Activated CD8-positive, alpha-beta T cell treated with anti-CD3 and anti-CD28 coated beads for 36 hours (primary cell): ENCODE data around the gene ZXDB. TPM values are rescaled to one million over a fixed set of nuclear protein-coding genes. Genes with fewer than 3 reads are reported as not detected.
"Not testable (repeated sequence)": the region's sequence is repeated elsewhere in the genome, so short reads cannot be mapped to it uniquely, and the experiment has no call there.

Source experiments
- ATAC-seq: fragments of 200-7000 bp; cut with Tn5 transposase; one replicate; pipeline ENCODE4 v1.10.0; 2021; ENCODE audit warnings: mild to moderate bottlenecking, moderate library complexity
- CTCF ChIA-PET: fragments of 350-600 bp; sonication (Branson Sonifier 250); formaldehyde crosslinking; loops from one replicate; lab custom pipeline; 2021; ENCODE audit warnings: antibody characterized with exemption; lab: Charles Lee
- POLR2A ChIA-PET: fragments of 350-600 bp; sonication (Branson Sonifier 250); formaldehyde crosslinking; loops from one replicate; lab custom pipeline; 2021; ENCODE audit warnings: antibody characterized with exemption; lab: Charles Lee
- DNase-seq: peaks from one replicate; pipeline ENCODE4 v3.0.0-alpha.2; 2020
- H3K27ac Mint-ChIP-seq: one replicate; pipeline ENCODE4 v1.8.0; 2021; ENCODE audit warnings: mild to moderate bottlenecking, mixed read lengths
- H3K27me3 Mint-ChIP-seq: one replicate; pipeline ENCODE4 v1.8.0; 2021; ENCODE audit warnings: mixed read lengths
- H3K36me3 Mint-ChIP-seq: one replicate; pipeline ENCODE4 v1.8.0; 2021; ENCODE audit warnings: low read depth, mixed read lengths
- H3K4me1 Mint-ChIP-seq: one replicate; pipeline ENCODE4 v1.8.0; 2021; ENCODE audit warnings: low read depth, mixed read lengths
- H3K4me3 Mint-ChIP-seq: one replicate; pipeline ENCODE4 v1.8.0; 2021; ENCODE audit warnings: mild to moderate bottlenecking, moderate library complexity, mixed read lengths
- H3K9me3 Mint-ChIP-seq: one replicate; pipeline ENCODE4 v1.8.0; 2021; ENCODE audit warnings: mixed read lengths
- intact Hi-C: fragments of 100-400 bp; cut with micrococcal nuclease; formaldehyde crosslinking; loops from one replicate; pipeline ENCODE4 v1.10.0; 2022
- total RNA-seq, 2 experiments: library from RNA; stranded (reverse); gene quantifications; one replicate each; pipeline ENCODE4 v1.2.3, GENCODE V29; 2021
- TF ChIP-seq, protein P1 (sequence below): fragments of 200-600 bp; IDR thresholded peaks from one replicate; pipeline ENCODE4 v1.8.0; 2022; ENCODE audit warnings: antibody characterized with exemption, mild to moderate bottlenecking

The ZXDB gene
- total RNA-seq, 2 experiments from 2014 or later, result 6.0 to 6.6 TPM

GRCh38 chrX:57596109-57596508 lies 4.3 kb downstream of the ZXDB start:
- Mint-ChIP-seq H3K4me3 (peak overlapping the region; percentile 43), H3K27me3 (no peaks in the 10 kb centered on the region), H3K4me1 (peaks cover 28% of the 10 kb centered on the region), H3K9me3 (peaks cover 7% of the 10 kb centered on the region), H3K27ac (no peak overlapping the region), H3K36me3 (peaks cover 36% of the 10 kb centered on the region)
- ATAC-seq (no peak), DNase-seq (no peak)
- ChIA-PET POLR2A (no interaction called here), CTCF (no interaction called here)
- intact Hi-C loops, result no loop called here
- TF ChIP-seq, protein P1, sequence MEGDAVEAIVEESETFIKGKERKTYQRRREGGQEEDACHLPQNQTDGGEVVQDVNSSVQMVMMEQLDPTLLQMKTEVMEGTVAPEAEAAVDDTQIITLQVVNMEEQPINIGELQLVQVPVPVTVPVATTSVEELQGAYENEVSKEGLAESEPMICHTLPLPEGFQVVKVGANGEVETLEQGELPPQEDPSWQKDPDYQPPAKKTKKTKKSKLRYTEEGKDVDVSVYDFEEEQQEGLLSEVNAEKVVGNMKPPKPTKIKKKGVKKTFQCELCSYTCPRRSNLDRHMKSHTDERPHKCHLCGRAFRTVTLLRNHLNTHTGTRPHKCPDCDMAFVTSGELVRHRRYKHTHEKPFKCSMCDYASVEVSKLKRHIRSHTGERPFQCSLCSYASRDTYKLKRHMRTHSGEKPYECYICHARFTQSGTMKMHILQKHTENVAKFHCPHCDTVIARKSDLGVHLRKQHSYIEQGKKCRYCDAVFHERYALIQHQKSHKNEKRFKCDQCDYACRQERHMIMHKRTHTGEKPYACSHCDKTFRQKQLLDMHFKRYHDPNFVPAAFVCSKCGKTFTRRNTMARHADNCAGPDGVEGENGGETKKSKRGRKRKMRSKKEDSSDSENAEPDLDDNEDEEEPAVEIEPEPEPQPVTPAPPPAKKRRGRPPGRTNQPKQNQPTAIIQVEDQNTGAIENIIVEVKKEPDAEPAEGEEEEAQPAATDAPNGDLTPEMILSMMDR, result no peak

DNA sequence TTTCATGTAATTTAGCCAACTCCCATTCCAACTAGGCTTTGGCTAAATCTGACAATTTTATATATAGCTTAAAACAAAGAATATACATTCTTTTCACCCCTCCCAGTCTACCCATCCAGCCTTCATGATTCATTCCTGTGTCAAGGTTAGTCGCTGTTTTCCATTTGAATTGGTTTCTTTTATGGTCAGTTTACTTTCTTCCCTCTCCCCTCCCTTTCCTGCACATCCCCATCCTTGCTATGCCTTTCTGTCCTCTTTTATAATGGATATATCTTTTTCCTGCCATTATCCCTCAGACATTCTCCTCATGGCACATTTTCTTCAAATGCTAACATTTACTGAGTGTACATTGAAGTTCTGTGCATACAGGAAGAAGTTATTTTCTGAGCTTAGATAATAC lies 4.7 kb downstream of the ZXDB start:
- peaks cover 7% of the 10 kb centered on the region for H3K9me3 Mint-ChIP-seq
- CTCF ChIA-PET, result no interaction called here
- H3K27me3 Mint-ChIP-seq, result no peaks in the 10 kb centered on the region

DNA sequence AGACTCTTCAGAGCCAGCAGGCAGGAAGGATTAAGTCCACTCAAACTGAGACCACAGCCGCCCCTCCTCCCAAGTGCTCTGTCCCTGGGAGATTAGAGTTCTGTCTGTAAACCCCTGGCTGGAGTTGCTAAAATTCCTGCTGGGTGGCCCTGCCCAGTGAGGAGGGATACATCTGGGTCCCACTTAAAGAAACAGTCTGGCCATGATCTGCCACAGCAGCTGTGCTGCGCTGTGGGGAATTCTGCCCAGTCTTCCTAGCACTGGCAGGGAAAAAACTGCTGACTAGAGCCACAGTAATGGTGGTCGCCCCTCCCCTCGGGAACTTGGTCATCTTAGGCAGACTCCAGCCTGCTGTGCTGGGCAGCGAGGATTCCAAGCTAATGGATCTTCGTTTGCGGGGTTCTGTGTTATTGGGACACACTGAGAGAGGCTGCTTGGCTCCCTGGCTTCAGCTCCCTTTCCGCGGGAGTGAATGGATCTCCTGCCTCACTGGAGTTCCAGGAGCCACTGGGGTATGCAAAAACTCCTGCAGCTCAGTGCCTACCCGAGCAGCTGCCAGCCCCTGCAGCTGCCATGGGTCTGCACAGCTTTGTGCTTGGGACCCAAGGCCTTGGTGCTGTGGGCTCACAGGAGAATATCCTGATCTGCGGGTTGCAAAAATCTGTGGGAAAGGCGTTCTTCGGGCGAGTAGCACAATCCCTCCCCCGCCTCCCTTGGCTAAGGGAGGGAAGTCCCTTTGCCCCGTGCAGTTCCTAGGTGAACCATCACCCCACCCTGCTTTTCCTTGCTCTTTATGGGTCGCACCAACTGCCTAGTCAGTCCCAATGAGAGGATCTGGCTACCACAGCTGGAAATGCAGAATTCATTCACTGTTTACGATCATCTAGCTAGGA lies 15.7 kb downstream of the ZXDB start:
- TF ChIP-seq, protein P1, result no peak
- Mint-ChIP-seq H3K4me1 (no peaks in the 10 kb centered on the region), H3K9me3 (peaks cover 17% of the 10 kb centered on the region)

More for the DNA sequence above, 4.7 kb downstream of the ZXDB start:
- H3K36me3 Mint-ChIP-seq, result peaks cover 36% of the 10 kb centered on the region
- intact Hi-C loops, result no loop called here
- H3K27ac Mint-ChIP-seq, result no peak overlapping the region
- DNase-seq (no peak), ATAC-seq (no peak)
- TF ChIP-seq, protein P1, result no peak
- H3K4me3 Mint-ChIP-seq, result no peak overlapping the region
- H3K4me1 Mint-ChIP-seq, result peaks cover 28% of the 10 kb centered on the region
- POLR2A ChIA-PET, result no interaction called here

DNA sequence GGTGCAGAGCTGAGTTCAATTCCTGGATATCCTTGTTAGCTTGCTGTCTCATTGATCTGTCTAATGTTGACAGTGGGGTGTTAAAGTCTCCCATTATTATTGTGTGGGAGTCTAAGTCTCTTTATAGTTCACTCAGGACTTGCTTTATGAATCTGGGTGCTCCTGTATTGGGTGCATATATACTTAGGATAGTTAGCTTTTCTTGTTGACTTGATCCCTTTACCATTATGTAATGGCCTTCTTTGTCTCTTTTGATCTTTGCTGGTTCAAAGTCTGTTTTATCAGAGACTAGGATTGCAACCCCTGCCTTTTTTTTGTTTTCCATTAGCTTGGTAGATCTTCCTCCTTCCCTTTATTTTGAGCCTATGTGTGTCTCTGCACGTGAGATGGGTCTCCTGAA lies 21.5 kb downstream of the ZXDB start:
- intact Hi-C loops, H3K27me3 Mint-ChIP-seq, POLR2A ChIA-PET, H3K27ac Mint-ChIP-seq, H3K4me3 Mint-ChIP-seq, H3K9me3 Mint-ChIP-seq, CTCF ChIA-PET, DNase-seq, ATAC-seq, H3K4me1 Mint-ChIP-seq: not testable (repeated sequence)
- H3K36me3 Mint-ChIP-seq, result peaks cover 15% of the 10 kb centered on the region

More for the DNA sequence above, 15.7 kb downstream of the ZXDB start:
- Mint-ChIP-seq H3K27me3 (no peaks in the 10 kb centered on the region), H3K27ac (no peak overlapping the region), H3K36me3 (peaks cover 5% of the 10 kb centered on the region), H3K4me3 (no peak overlapping the region)
- ATAC-seq, result no peak
- intact Hi-C loops, result no loop called here
- CTCF ChIA-PET, result no interaction called here
- POLR2A ChIA-PET, result no interaction called here
- DNase-seq, result no peak

DNA sequence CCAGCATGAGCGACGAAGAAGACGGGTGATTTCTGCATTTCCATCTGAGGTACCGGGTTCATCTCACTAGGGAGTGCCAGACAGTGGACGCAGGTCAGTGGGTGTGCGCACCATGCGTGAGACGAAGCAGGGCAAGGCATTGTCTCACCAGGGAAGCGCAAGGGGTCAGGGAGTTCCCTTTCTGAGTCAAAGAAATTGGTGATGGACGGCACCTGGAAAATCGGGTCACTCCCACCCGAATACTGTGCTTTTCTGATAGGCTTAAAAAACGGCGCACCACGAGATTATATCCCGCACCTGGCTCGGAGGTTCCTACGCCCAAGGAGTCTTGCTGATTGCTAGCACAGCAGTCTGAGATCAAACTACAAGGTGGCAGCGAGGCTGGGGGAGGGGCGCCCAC lies 37.6 kb downstream of the ZXDB start:
- H3K27ac Mint-ChIP-seq, DNase-seq, H3K4me1 Mint-ChIP-seq, intact Hi-C loops, H3K27me3 Mint-ChIP-seq, POLR2A ChIA-PET, H3K36me3 Mint-ChIP-seq, ATAC-seq, H3K4me3 Mint-ChIP-seq, CTCF ChIA-PET: not testable (repeated sequence)
- peaks cover 21% of the 10 kb centered on the region for H3K9me3 Mint-ChIP-seq

DNA sequence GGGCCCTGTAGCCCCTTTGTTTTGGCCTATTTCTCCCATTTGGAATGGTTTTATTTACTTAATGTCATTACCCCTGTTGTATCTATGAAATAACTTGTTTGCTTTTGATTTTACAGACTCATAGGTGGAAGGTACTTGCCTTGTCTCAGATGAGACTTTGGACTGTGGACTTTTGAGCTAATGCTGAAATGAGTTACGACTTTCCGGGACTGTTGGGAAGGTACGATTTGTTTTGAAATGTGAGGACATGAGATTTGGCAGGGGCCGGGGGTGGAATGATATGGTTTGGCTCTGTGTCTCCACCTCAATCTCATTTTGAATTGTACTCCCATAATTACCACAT lies 48.8 kb downstream of the ZXDB start:
- intact Hi-C loops, result no loop called here
- H3K27me3 Mint-ChIP-seq, result no peaks in the 10 kb centered on the region
- H3K36me3 Mint-ChIP-seq, result no peaks in the 10 kb centered on the region
- no peaks in the 10 kb centered on the region for H3K4me1 Mint-ChIP-seq
- ChIA-PET POLR2A (no interaction called here), CTCF (no interaction called here)
- H3K27ac Mint-ChIP-seq, result no peak overlapping the region
- DNase-seq, result no peak
- H3K4me3 Mint-ChIP-seq, result no peak overlapping the region
- peaks cover 17% of the 10 kb centered on the region for H3K9me3 Mint-ChIP-seq
- TF ChIP-seq, protein P1, result no peak
- no peak for ATAC-seq
